ENCODE results near the gene SLC25A48.

DNA sequence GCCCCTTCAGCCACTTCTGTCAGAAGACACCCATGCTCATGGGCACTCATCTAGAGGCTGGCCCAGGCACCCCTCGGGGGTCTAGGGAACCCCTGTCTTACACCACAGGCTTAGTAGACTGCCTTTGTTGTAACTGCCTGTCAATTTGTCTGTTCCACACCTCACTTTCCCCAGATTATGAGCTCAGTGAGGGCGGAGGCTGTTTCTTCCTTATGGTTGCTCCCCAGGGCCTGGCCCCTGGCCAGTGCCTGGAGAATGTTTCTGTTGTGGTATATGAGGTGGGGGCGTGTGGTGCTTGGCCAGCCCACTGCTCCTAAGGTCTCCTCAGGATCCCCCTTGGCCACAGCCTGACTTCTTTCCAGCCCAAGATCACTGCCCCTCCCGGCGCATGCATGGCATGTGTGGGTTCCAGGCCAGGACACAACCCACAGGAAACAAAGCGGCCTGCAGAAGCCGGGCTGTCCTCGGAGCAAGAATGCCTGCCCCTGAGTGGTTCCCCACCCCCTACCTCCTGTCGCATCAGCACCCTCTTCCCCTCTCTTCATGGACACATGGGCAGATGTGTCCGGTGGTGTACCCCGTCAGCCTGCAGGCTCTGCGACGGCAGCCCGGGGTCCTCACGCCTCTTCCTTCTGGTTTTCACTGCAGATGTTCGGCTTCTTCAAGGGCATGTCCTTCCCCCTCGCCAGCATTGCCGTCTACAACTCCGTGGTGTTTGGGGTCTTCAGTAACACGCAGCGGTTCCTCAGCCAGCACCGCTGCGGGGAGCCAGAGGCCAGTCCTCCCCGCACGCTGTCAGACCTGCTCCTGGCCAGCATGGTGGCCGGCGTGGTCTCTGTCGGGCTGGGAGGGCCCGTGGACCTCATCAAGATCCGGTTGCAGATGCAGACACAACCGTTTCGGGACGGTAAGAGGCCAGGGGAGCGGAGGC, 17.7 kb downstream of the SLC25A48 start:
- TF ChIP-seq RAD21 (IDR thresholded peaks at IDR 0.05; ENCODE audit: low read length) = no peak
- TF ChIP-seq MXI1 (IDR thresholded peaks at IDR 0.05; ENCODE audit: borderline replicate concordance, low read depth, low read length) = no peak
